Measurements from ENCODE around the gene CDC34. TPM values are rescaled to one million over a fixed set of nuclear protein-coding genes. Genes with fewer than 3 reads are reported as not detected.

CDC34 gene
- total RNA-seq: 103 and 139 TPM in 2 replicates
- 85.6 TPM for polyA plus RNA-seq (2012)

GRCh38 chr19:531753-532560 lies at the start of gene CDC34:
Gene CDC34, plus strand, starts transcription at chr19:531760. Its CDS starts 172 bp downstream, at chr19:531932.
- peak; percentile 13 for DNase-seq (ENCODE audit: low read depth)

GRCh38 chr19:482186-483041 lies 49.1 kb upstream of the CDC34 start:
- DNase-seq (ENCODE audit: low read depth): no peak

- DNase-seq (ENCODE audit: low read depth): no peak
Measured at GRCh38 chr19:483332-484072, 48.1 kb upstream of the CDC34 start.

- no peak for DNase-seq (ENCODE audit: low read depth)
Measured at GRCh38 chr19:484494-484893, 47.1 kb upstream of the CDC34 start.

GRCh38 chr19:485077-485476 lies 46.5 kb upstream of the CDC34 start:
- no peak for DNase-seq (ENCODE audit: low read depth)

GRCh38 chr19:485583-486236 lies 45.9 kb upstream of the CDC34 start:
- peak; percentile 29 for DNase-seq (ENCODE audit: low read depth)

GRCh38 chr19:488505-489417 lies 42.8 kb upstream of the CDC34 start:
- DNase-seq (ENCODE audit: low read depth): peak; percentile 95

- DNase-seq (ENCODE audit: low read depth): peak; percentile 71
Measured at GRCh38 chr19:489418-490196, 42.0 kb upstream of the CDC34 start.

- DNase-seq (ENCODE audit: low read depth): no peak
Measured at GRCh38 chr19:491146-491741, 40.3 kb upstream of the CDC34 start.

GRCh38 chr19:492091-492531 lies 39.4 kb upstream of the CDC34 start:
- no peak for DNase-seq (ENCODE audit: low read depth)

GRCh38 chr19:493391-494170 lies 38.0 kb upstream of the CDC34 start:
- no peak for DNase-seq (ENCODE audit: low read depth)

GRCh38 chr19:494171-495080 lies 37.1 kb upstream of the CDC34 start:
- no peak for DNase-seq (ENCODE audit: low read depth)

GRCh38 chr19:495081-495401 lies 36.5 kb upstream of the CDC34 start:
- no peak for DNase-seq (ENCODE audit: low read depth)

GRCh38 chr19:495402-496111 lies 36.0 kb upstream of the CDC34 start:
- DNase-seq (ENCODE audit: low read depth): peak; percentile 40

GRCh38 chr19:496112-496665 lies 35.4 kb upstream of the CDC34 start, which contains the start of gene MADCAM1:
Gene MADCAM1, plus strand, starts transcription at chr19:496486. Its CDS starts 14 bp downstream, at chr19:496500.
- DNase-seq (ENCODE audit: low read depth): no peak

- DNase-seq (ENCODE audit: low read depth): no peak
Measured at GRCh38 chr19:496986-497385, 34.6 kb upstream of the CDC34 start.
